ENCODE results near the gene GALNT4.

GRCh38 chr12:89506050-89506449, 18.5 kb downstream of the GALNT4 start:
- TF ChIP-seq POLR2AphosphoS5 (IDR thresholded peaks at IDR 0.05; ENCODE audit: low read depth, low read length), result no peak
- TF ChIP-seq POLR2A (IDR thresholded peaks at IDR 0.05; ENCODE audit: low read depth, low read length), result no peak
- TF ChIP-seq TAF1 (IDR thresholded peaks at IDR 0.05; ENCODE audit: low read depth, low read length), result no peak
- no peak for TF ChIP-seq POU2F2 (IDR thresholded peaks at IDR 0.05; ENCODE audit: low read depth, low read length)
